ENCODE measurements around the gene JPH3.
"Not testable (repeated sequence)": the region's sequence is repeated elsewhere in the genome, so short reads cannot be mapped to it uniquely, and the experiment has no call there.

The JPH3 gene

GRCh38 chr16:87715658-87716057 lies 113.3 kb downstream of the JPH3 start:
- DNase-seq (ENCODE audit: low read depth): no peak

- not testable (repeated sequence) for DNase-seq (ENCODE audit: low read depth)
These were observed 116.5 kb downstream of the JPH3 start for GRCh38 chr16:87718831-87719230.

GRCh38 chr16:87720446-87720845 lies 118.1 kb downstream of the JPH3 start:
- no peak for DNase-seq (ENCODE audit: low read depth)

- DNase-seq (ENCODE audit: low read depth): no peak
These were observed 119.6 kb downstream of the JPH3 start for GRCh38 chr16:87721622-87722585.

GRCh38 chr16:87722590-87723225 lies 120.4 kb downstream of the JPH3 start:
- no peak for DNase-seq (ENCODE audit: low read depth)

GRCh38 chr16:87723226-87723623 lies 120.9 kb downstream of the JPH3 start:
- peak; percentile 58 for DNase-seq (ENCODE audit: low read depth)

GRCh38 chr16:87724490-87725291 lies 122.4 kb downstream of the JPH3 start:
- DNase-seq (ENCODE audit: low read depth): no peak

- no peak for DNase-seq (ENCODE audit: low read depth)
These were observed 123.4 kb downstream of the JPH3 start for GRCh38 chr16:87725596-87726235.

DNA sequence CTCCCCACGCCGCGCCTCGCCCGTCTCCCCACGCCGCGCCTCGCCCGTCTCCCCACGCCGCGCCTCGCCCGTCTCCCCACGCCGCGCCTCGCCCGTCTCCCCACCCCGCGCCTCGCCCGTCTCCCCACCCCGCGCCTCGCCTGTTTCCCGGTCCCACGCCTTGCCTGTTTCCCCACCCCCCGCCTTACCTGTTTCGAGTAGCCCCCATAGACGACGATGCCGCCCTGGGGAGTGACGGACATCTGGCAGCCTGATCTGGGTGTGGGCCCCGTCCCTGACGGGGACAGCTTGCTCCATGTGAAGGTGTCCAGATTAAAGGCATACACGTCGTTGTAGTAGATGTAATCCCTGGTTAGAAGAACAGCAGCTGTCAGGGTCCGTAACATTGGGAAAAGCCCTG lies 124.3 kb downstream of the JPH3 start:
- not testable (repeated sequence) for DNase-seq (ENCODE audit: low read depth)

GRCh38 chr16:87727346-87727745 lies 125.0 kb downstream of the JPH3 start:
- DNase-seq (ENCODE audit: low read depth): no peak

DNA sequence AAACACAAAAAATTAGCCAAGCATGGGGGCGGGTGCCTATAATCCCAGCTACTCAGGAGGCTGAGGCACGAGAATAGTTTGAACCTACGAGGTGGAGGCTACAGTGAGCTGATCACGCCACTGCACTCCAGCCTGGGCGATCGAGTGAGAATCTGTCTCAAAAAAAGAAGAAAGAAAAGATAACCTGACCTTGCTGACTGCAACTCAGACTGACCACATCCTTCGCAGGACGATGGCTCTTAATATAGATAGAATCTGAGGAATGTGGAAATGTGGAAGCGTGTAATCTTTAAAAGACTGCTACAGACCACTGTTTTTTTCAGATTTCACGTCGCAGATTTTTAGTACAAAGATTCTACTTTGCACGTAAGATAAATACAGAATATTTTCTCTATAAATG lies 125.7 kb downstream of the JPH3 start:
- DNase-seq (ENCODE audit: low read depth): no peak

DNA sequence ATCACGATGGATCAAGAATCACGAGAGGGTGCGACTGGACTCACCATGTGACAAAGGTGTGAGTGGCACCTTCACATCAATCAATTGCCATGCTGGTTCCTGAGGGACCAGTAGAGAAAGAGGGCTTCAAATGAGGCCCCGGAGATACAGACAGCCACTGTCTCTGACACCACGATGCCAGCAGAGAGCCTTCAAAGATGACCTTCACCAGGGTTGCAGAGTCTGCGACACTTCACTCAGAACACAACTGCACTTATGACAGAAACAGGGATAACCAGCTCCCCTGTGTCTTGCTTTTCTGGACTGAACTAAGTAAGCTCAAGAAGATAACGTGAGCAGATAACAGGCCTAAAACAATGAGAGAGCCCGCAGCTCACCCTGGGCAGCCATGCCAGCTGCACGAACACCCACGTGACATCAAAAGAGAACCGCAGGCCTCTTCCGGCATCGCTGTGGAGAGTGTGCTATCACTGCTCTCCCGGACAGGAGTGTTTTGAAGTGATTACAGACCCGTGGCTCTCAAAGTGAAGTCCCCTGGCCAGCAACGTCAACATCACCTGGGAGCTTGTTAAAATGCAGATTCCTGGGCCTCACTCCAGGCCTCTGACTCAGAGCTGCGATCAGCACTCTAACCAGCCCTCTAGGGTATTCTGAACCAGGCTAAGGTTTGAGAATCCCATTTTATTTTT lies 127.1 kb downstream of the JPH3 start:
- no peak for DNase-seq (ENCODE audit: low read depth)

GRCh38 chr16:87731607-87732006 lies 129.3 kb downstream of the JPH3 start:
- DNase-seq (ENCODE audit: low read depth): no peak

DNA sequence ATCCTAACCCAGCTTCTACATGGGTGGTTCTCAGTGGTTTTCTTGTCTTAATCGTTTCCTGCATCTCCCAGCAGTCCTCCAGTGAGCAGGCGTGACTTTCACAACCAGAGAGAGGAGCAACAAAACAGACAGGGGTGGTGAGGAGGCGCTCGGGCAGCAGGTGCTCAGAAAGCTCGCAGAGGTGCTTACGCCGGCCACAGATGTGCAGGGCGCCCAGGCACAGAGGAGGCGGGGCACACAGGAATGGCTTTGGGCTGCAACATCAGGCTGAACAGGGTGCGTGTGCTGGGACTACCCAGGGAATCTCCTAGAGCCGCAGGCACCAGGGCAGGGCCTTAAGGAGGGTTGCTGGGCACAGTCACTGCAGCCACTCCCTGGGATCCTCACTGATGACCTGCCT lies 130.9 kb downstream of the JPH3 start:
- no peak for DNase-seq (ENCODE audit: low read depth)

- DNase-seq (ENCODE audit: low read depth): no peak
These were observed 132.3 kb downstream of the JPH3 start for GRCh38 chr16:87734644-87735043.

GRCh38 chr16:87735270-87736007 lies 133.1 kb downstream of the JPH3 start:
- DNase-seq (ENCODE audit: low read depth): no peak

DNA sequence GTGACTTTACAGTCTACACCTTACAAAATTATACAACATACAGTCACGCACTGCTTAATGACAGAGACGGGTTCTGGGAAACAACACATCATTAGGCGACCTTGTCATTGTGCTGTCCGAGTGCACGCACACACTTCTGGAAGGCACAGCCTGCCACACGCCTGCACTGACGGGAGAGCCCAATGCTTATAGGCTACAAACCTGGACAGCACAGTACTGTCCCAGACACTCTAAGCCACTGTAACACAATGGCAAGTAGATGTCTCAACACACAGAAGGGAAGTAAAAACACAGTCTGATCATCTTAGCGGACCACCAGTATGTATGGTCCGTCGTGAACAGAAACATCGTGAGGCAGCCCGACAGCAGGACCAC lies 133.7 kb downstream of the JPH3 start:
- no peak for DNase-seq (ENCODE audit: low read depth)

DNA sequence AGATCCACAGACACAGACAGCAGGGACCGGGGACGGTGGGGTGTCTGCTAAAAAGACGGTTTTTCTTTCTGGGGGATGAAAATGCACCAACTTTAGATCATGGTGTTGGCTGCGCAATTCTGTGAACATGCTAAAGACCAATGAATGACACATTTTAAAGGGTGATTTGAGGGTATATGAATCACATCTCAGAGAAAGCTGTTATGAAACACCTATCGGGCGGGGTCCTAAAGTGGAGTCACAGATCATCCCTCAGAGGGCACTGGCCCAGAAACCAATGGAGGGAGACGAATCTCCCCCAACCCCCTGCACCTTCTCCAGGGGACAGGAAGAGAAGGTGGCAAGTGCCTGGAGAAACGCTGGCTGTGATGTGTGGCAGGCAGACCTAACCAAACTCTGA lies 137.5 kb downstream of the JPH3 start:
- no peak for DNase-seq (ENCODE audit: low read depth)

DNA sequence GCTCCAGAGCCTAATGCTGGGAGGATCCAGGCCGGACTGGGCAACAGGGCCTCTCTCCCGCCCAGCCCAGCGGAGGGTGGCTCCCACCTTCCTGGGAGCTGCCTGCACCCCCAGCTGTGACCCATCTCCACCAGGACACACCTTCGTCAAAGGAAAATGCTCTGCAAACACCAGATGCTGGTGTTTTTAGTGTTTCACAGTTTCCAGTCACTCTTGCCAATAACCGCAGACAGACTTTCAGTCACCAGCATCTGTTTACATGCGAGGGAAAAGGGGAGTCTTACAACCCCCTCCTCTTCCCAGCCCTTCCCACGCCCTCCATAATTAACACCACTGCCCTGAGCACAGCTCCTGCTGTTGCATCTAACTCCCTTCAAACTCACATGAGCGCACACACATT lies 138.1 kb downstream of the JPH3 start:
- peak; percentile 28 for DNase-seq (ENCODE audit: low read depth)

DNA sequence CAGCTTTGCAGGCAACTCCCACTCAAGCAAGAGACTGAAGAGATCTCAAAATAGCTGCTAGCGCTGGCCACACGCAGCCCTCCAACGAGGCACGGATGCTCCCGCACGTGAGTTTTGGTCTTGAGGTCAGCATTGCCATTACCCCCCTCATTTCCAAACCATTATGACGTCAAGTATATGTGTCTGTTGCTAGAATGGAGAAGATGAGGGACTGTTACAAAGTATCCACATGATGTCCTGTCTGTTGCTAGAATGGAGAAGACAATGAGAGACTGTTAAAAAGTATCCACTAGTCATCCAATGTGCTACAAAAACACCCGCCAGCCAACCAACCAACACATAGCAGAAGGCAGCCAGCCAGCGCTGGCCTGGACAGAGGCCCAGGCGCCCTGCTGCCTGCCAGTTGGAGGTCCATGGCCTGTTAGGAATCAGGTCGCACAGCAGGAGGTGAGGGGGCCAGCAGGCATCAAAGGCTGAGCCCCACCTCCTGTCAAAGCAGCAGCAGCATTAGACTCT lies 138.7 kb downstream of the JPH3 start:
- peak; percentile 21 for DNase-seq (ENCODE audit: low read depth)

All from GM04503 (cell line).